Mammary epithelial cell (primary cell): ENCODE data around the gene SYNJ2.

Experiments
- CTCF ChIP-seq, 2 donors: IDR thresholded peaks in 1 of 2; conservative IDR thresholded peaks in 1 of 2; 2 replicates each; pipeline ENCODE4 v1.5.1; 2011 to 2012; ENCODE audit warnings: inconsistent platforms in 2 of 2, low read length in 2 of 2, mild to moderate bottlenecking in 2 of 2, control low read depth in 1 of 2, low read depth in 1 of 2; ENCODE audit not compliant: insufficient read depth in 1 of 2; ENCODE audit errors: extremely low read depth in 1 of 2
- EZH2 ChIP-seq: IDR thresholded peaks from 2 replicates; pipeline ENCODE4 v1.6.1; 2012; ENCODE audit warnings: low read length, inconsistent platforms, borderline replicate concordance

- TF ChIP-seq CTCF (conservative IDR thresholded peaks at IDR 0.05 in 1 of 2, IDR thresholded peaks at IDR 0.05 in 1 of 2; ENCODE audit: extremely low read depth in 1 of 2, insufficient read depth in 1 of 2, low read depth in 1 of 2, low read length in 2 of 2) (no peak), EZH2 (no peak)
These were observed 39.1 kb downstream of the SYNJ2 start for GRCh38 chr6:158020811-158021210.
